Purkinje cell (primary cell): Measurements from ENCODE around the gene ARL4D. TPM values are rescaled to one million over a fixed set of nuclear protein-coding genes. Genes with fewer than 3 reads are reported as not detected.

ENCODE experiments used
- polyA plus RNA-seq: library from polyadenylated mRNA; unstranded; fragments of >200 nt; fragmentation: Nextera tagmentation; gene quantifications from 2 replicates; pipeline ENCODE4 v1.2.1, GENCODE V29; 2014

Gene ARL4D
- polyA plus RNA-seq = 0.69 and 3.1 TPM in 2 replicates

GRCh38 chr17:43398724-43399595, at the start of gene ARL4D:
Gene ARL4D, plus strand, starts transcription at chr17:43398993. Its CDS starts 740 bp downstream, at chr17:43399733.

Other genes with a start within 250 kb of the ARL4D start
- 33.8 and 42.9 TPM in 2 replicates for gene NBR1, start 227.8 kb upstream of the ARL4D start, polyA plus RNA-seq
- not detected in 2 replicates for gene TMEM106A, start 187.1 kb upstream of the ARL4D start, polyA plus RNA-seq
- not detected in 2 replicates for gene CCDC200, start 170.4 kb upstream of the ARL4D start, polyA plus RNA-seq
- not detected in 2 replicates for gene RNU2-1, start 165.0 kb upstream of the ARL4D start, polyA plus RNA-seq
- 90.8 and 111 TPM in 2 replicates for gene DHX8, start 85.0 kb downstream of the ARL4D start, polyA plus RNA-seq
- gene ETV4, start 147.3 kb downstream of the ARL4D start, polyA plus RNA-seq = 0.36 and 0.77 TPM in 2 replicates